ENCODE measurements around the gene APCDD1L.

The APCDD1L gene

GRCh38 chr20:58467572-58468527 is 47.3 kb downstream of the APCDD1L start:
- DNase-seq (ENCODE audit: extremely low spot score), result no peak
- POLR2A ChIA-PET, result no interaction called here
- CTCF ChIA-PET, result no interaction called here
- TF ChIP-seq CTCF (IDR thresholded peaks at IDR 0.05; ENCODE audit: control extremely low read depth, extremely low read depth, low read depth, missing control alignments), result no peak

GRCh38 chr20:58466729-58467571 is 48.2 kb downstream of the APCDD1L start:
- CTCF ChIA-PET, result no interaction called here
- no peak for TF ChIP-seq CTCF (IDR thresholded peaks at IDR 0.05; ENCODE audit: control extremely low read depth, extremely low read depth, low read depth, missing control alignments)
- POLR2A ChIA-PET, result no interaction called here
- no peak for DNase-seq (ENCODE audit: extremely low spot score)

- no peak for DNase-seq (ENCODE audit: extremely low spot score)
- CTCF ChIA-PET, result no interaction called here
- no peak for TF ChIP-seq CTCF (IDR thresholded peaks at IDR 0.05; ENCODE audit: control extremely low read depth, extremely low read depth, low read depth, missing control alignments)
- POLR2A ChIA-PET, result interaction anchor here (0.6 kb wide), 1 partner anchor 784 kb away, joined by 3 read pairs; no protein-coding TSS in a partner anchor
Observed at GRCh38 chr20:58466095-58466708, 49.0 kb downstream of the APCDD1L start.

GRCh38 chr20:58464838-58465237 is 50.4 kb downstream of the APCDD1L start:
- DNase-seq (ENCODE audit: extremely low spot score), result no peak
- ChIA-PET CTCF (no interaction called here), POLR2A (no interaction called here)
- no peak for TF ChIP-seq CTCF (IDR thresholded peaks at IDR 0.05; ENCODE audit: control extremely low read depth, extremely low read depth, low read depth, missing control alignments)

- no peak for TF ChIP-seq CTCF (IDR thresholded peaks at IDR 0.05; ENCODE audit: control extremely low read depth, extremely low read depth, low read depth, missing control alignments)
- CTCF ChIA-PET, result interaction anchor here (1.0 to 1.4 kb wide), 3 partner anchors 18 to 407 kb away, joined by 3 to 6 read pairs (median 3); partner anchors contain the start of gene STX16
Observed at GRCh38 chr20:58463256-58463655, 51.9 kb downstream of the APCDD1L start.

GRCh38 chr20:58461899-58462298 is 53.3 kb downstream of the APCDD1L start:
- no peak for TF ChIP-seq CTCF (IDR thresholded peaks at IDR 0.05; ENCODE audit: control extremely low read depth, extremely low read depth, low read depth, missing control alignments)
- POLR2A ChIA-PET, result no interaction called here
- CTCF ChIA-PET, result interaction anchor here (1.0 to 1.6 kb wide), 3 partner anchors 9 to 224 kb away, joined by 3 to 5 read pairs (median 4); no protein-coding TSS in a partner anchor
- DNase-seq (ENCODE audit: extremely low spot score), result no peak

More at GRCh38 chr20:58463256-58463655, 51.9 kb downstream of the APCDD1L start:
- POLR2A ChIA-PET, result interaction anchor here (0.7 kb wide), 1 partner anchor 436 kb away, joined by 7 read pairs; no protein-coding TSS in a partner anchor
- DNase-seq (ENCODE audit: extremely low spot score), result no peak

Measured in GM10248 (cell line).